Stimulated activated CD8-positive, alpha-beta memory T cell treated with anti-CD3 and anti-CD28 coated beads, Interleukin-4, amount 100 ng/mL, for 1 hour (primary cell): ENCODE results near the gene IP6K1.

Experiments
- DNase-seq, 2 donors: peaks; one replicate each; pipeline ENCODE4 v3.0.0-alpha.2; 2020; ENCODE audit warnings: low read depth in 2 of 2, low spot score in 1 of 2

IP6K1 gene

GRCh38 chr3:49724586-49724985 is 61.8 kb downstream of the IP6K1 start:
- DNase-seq, result no peak

GRCh38 chr3:49723628-49724551 is 62.5 kb downstream of the IP6K1 start, which contains the start of gene GMPPB:
TSS of gene GMPPB (minus strand) at chr3:49723951. CDS start at chr3:49723726, 225 bp downstream.
- peak; percentile 75 to 87 for DNase-seq

DNA sequence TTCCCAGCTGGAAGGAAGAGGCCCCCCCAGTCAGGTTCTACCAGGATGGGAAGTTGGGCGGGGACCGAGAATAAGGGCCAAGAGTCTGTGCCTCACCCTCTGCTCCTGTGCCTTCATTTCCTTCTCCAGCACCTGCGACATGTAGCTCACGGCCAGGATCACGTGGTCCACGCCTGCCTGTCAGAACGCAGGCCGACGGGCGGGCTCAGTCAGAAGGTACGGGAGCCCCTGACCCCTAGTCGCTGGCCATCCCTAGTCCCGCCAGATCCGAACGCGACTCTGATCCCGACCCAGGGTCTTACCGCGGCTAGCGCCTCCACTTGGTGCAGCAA is 63.1 kb downstream of the IP6K1 start:
- peak in 1 of 2 donors; percentile 27 for DNase-seq

DNA sequence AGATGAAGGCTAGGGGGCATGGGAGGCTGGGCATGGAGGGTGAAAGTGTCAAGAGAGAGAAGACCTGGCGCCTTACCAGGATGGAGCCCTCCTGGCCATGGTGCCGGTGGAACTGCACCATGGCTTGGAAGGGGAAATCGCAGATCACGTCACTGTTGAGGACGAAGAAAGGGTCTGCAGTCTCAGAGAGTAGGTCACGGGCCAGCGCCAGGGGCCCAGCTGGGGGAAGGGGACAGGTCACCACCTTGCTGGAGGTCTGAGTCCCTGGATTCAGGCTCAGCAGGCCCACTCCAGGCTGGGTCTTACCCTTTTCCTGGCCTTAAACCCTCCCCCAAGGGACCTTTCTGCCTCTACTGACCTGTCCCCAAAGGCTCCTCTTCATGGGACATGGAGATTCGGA is 63.4 kb downstream of the IP6K1 start:
- DNase-seq, result no peak

- DNase-seq, result no peak
Measured at GRCh38 chr3:49721896-49722781, 64.2 kb downstream of the IP6K1 start.

GRCh38 chr3:49721596-49721895 is 64.8 kb downstream of the IP6K1 start:
- DNase-seq, result no peak

DNA sequence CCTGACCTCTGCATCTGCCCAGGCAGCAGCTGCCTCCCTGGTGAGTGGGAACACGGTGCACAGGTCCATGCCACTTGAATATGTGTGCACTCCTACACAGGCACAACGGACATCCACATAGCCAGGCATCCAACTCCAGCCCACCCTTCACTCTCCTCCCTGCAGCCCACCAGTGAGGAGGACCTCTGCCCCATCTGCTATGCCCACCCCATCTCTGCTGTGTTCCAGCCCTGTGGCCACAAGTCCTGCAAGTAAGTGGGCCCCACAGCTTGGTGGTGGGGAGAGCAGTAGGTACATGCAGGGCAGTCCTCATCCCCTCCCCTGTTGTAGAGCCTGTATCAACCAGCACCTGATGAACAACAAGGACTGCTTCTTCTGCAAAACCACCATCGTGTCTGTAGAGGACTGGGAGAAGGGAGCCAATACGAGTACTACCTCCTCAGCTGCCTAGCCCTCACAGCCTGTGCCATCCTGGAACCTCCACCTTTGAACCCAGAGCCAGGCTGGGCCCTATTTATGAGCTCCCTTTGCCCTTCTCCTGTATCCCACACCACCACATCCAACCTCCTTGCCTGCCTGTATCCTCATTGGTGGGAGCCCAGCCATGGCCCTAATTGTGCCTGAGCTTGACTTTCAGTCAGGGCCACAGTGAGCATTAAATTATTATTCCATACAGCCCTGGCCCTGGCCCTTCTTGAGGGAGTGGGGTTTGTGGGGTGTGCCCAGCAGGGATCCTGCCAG is 65.3 kb downstream of the IP6K1 start:
- no peak for DNase-seq

- peak; percentile 76 to 79 for DNase-seq
Measured at GRCh38 chr3:49719214-49719884, 67.0 kb downstream of the IP6K1 start, which contains the start of gene AMIGO3. TSS of gene AMIGO3 (minus strand) at chr3:49719684. CDS start at chr3:49719465, 219 bp downstream.

DNA sequence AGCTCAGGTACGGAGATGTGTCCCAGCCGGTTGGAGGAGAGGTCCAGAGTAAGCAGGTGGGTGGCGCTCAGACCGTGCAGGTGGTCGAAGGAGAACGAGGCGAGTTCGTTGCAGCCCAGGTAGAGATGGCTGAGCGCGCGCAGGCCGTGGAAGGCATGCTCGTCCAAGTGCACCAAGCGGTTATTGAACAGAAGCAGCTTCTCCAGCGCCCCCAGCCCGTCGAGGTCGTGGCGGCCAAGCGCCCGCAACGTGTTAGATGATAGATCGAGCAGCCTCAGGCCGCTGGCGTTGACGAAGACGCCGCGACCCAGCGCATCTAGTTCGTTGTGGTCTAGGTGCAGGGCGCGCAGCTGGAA is 67.5 kb downstream of the IP6K1 start:
- DNase-seq, result no peak

GRCh38 chr3:49717959-49718857 is 68.1 kb downstream of the IP6K1 start:
- no peak for DNase-seq

DNA sequence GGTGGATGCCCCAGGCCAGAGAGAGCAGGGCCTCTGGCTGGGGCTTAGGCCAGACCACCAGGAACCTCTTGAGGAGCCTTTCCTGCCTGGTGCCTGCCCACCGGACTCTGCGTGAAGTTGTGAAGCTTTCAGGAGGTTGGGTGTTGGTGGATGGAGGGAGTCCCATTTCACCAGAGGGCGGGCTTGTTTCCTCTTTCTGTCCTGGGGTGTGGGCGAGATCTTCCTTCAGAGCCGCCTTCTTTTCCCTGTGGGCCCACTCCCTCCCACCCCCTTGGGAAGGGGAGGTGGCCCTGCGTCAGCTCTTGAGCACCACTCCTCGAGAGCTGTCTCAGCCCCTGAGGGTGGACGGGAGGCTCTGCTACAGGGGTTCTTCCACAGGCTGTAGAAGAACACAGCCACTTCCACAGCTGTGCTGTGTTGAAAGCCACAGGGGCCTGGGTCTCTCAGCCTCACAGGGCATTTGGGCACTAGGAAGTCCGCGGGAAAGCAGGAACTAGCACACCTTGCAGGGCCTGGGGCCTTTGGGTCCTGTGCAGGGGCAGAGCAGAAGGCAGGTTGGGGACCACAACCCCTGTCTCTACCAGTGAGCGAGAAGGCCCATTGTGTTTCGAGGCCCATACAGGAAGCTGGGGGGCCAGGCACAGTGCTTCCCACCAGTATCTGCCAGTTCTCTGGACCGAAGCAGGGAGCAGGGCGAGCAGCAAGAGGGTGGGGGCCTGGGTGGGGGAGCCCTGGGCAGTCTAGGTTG is 69.0 kb downstream of the IP6K1 start:
- no peak for DNase-seq

DNA sequence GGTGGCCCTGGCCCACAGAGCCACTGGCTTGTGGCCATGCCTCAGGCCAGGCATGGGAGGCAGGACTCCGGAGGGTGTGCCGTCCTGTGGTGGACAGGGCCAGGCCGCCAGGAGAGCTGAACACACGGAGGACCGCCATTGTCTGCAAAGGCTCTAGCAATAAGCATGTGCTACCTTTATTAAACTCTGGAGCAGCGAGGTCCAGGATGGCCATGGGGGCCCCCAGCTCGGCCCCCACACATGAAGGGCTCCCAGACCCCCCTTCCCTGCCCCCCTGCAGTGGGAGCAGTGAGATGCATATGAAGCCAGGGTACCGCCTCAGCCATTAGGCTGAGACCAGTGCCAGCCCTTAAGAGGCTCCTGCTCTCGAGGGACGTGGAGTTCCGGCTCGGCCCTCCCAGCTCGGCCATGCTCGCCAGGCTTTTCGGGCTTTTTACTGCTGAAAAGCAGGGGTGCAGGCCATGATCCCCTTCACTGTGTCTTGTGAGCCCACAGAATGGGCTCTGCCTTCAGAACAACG is 69.6 kb downstream of the IP6K1 start:
- no peak for DNase-seq

GRCh38 chr3:49716169-49716568 is 70.2 kb downstream of the IP6K1 start:
- no peak for DNase-seq

GRCh38 chr3:49715611-49716121 is 70.7 kb downstream of the IP6K1 start:
- DNase-seq, result no peak

DNA sequence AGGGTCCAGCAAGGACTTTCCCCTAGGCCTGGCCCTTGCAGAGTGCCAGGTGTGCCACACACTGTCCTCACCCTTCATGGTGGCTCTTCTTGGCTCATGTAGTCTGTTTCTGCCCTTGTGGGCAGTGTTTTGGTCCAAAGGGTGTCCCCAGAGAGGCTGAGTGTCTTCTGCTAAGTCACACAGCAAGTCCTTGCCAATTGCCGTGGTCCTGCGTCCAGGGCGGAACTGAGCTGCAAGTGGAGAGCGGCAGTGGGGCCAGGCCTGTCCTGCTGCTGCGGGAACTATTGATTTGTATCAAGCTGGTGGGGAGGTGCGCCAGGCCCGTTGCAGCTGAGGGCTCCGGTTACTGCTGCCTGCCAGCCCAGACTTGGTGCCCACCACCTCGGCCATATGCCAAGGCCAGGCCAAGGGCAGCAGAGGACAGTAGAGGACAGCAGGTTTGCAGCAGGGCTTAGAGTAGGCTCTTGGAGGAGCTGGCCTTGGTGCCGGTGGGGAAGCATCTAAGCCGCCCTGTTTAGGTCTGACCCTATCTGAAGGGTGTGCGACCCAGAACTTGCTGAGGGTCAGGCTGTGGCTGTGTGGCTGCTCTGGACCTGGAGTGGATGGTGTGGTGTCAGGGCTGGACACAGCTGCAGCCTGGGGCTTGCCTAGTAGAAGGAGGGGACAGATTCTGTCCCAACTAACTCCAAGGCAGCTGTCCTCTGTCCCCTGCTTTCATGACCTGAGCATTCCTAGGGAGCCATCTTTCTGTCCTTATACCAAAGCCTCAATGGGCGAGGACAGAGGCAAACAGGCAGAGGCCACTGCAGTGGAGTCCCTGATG is 71.4 kb downstream of the IP6K1 start:
- DNase-seq, result no peak

DNA sequence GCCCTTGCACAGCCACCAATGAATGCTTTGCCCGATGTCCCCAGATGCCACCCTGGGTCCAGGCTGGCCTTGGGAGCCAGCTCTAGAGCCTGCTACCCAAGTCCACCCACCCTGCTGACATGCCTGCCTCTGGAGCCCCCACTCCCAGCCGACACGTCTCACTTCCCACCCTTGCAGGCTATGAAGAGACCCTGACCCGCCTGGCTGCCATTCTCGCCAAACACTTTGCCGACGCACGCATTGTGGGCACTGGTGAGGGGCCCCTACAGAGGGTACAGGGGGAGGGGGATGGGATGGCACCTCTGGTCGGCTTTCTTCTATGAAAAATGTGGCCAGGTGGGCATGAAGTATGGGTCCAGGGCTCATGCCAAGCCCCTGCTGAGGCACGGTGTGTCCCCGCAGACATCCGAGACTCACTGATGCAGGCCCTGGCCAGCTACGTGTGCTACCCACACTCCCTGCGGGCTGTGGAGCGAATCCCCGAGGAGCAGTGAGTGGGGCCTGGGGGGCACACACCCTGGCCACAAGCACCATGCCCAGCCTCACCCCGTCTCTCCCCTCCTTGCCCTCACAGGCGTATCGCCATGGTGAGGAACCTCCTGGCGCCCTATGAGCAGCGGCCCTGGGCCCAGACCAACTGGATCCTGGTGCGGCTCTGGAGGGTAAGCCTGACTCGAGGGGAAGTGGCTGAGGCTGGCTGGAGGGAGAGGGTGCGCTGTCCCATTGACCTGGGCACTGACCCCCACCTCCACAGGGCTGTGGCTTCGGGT is 72.8 kb downstream of the IP6K1 start:
- no peak for DNase-seq
